ENCODE data around the gene KRT2.

KRT2 gene

DNA sequence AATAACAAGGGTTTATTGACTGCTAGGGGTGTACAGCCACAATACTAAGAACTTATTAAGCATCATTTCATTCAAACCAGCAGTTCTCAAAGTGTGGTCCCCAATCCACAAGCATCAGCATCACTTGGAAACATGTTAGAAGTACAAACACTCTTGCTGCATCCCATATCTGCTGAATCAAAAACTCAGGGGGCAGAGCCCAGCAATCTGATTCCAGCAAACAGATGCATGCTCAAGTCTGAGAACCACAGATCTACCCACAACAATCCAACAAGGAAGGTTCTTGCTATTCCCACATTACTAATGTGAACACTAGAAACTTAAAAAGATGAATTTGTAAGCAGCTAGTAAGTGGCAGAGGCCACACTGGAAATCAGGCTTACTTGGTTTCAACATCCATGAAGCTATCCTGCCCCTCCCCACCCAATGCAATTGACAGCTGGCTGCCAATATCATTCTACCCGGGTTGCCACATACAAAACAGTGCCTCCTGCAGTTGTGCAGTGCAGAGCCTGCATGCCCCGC, 45.1 kb upstream of the KRT2 start:
- H3K27me3 ChIP-seq (replicated peaks; ENCODE audit: control insufficient read depth, insufficient read depth, low read length): peaks cover 4% of the 10 kb centered on the region
- no peaks in the 10 kb centered on the region for H3K36me3 ChIP-seq (ENCODE audit: control insufficient read depth, insufficient read depth, low read length)
- DNase-seq (ENCODE audit: extremely low read depth, insufficient read length): no peak
- TF ChIP-seq, protein P1, sequence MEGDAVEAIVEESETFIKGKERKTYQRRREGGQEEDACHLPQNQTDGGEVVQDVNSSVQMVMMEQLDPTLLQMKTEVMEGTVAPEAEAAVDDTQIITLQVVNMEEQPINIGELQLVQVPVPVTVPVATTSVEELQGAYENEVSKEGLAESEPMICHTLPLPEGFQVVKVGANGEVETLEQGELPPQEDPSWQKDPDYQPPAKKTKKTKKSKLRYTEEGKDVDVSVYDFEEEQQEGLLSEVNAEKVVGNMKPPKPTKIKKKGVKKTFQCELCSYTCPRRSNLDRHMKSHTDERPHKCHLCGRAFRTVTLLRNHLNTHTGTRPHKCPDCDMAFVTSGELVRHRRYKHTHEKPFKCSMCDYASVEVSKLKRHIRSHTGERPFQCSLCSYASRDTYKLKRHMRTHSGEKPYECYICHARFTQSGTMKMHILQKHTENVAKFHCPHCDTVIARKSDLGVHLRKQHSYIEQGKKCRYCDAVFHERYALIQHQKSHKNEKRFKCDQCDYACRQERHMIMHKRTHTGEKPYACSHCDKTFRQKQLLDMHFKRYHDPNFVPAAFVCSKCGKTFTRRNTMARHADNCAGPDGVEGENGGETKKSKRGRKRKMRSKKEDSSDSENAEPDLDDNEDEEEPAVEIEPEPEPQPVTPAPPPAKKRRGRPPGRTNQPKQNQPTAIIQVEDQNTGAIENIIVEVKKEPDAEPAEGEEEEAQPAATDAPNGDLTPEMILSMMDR (IDR thresholded peaks at IDR 0.05; ENCODE audit: insufficient read depth, low read length, poor library complexity, severe bottlenecking): peak; percentile 5
- H3K4me3 ChIP-seq (replicated peaks; ENCODE audit: low read depth, low read length): no peak overlapping the region

DNA sequence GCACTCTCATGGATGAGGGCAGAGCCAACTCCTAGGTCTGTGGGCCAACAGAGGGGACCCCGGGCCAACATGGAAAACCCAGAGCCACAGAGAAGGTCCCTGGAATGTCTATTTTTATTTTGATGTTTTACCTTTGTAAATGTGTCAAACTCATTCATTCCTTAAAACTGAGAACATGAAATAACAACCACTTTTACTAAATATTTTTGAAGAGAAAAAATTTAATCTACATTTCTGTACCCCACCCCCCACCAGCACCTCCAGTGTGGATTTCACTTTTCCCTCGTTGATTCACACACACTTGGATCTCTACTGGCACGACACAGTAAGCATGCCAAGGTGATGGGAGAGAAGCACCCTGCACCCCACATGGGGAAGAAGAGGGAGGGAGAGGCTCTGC, 44.6 kb upstream of the KRT2 start:
- peaks cover 4% of the 10 kb centered on the region for H3K27me3 ChIP-seq (replicated peaks; ENCODE audit: control insufficient read depth, insufficient read depth, low read length)
- no peak for DNase-seq (ENCODE audit: extremely low read depth, insufficient read length)
- TF ChIP-seq, protein P1 (IDR thresholded peaks at IDR 0.05; ENCODE audit: insufficient read depth, low read length, poor library complexity, severe bottlenecking): no peak
- H3K4me3 ChIP-seq (replicated peaks; ENCODE audit: low read depth, low read length): no peak overlapping the region
- no peaks in the 10 kb centered on the region for H3K36me3 ChIP-seq (ENCODE audit: control insufficient read depth, insufficient read depth, low read length)

- Histone ChIP-seq H3K36me3 (ENCODE audit: control insufficient read depth, insufficient read depth, low read length) (no peaks in the 10 kb centered on the region), H3K4me3 (replicated peaks; ENCODE audit: low read depth, low read length) (no peak overlapping the region), H3K27me3 (replicated peaks; ENCODE audit: control insufficient read depth, insufficient read depth, low read length) (peaks cover 4% of the 10 kb centered on the region)
- TF ChIP-seq, protein P1 (IDR thresholded peaks at IDR 0.05; ENCODE audit: insufficient read depth, low read length, poor library complexity, severe bottlenecking): no peak
- DNase-seq (ENCODE audit: extremely low read depth, insufficient read length): no peak
Measured at GRCh38 chr12:52695039-52695438, 43.0 kb upstream of the KRT2 start.

DNA sequence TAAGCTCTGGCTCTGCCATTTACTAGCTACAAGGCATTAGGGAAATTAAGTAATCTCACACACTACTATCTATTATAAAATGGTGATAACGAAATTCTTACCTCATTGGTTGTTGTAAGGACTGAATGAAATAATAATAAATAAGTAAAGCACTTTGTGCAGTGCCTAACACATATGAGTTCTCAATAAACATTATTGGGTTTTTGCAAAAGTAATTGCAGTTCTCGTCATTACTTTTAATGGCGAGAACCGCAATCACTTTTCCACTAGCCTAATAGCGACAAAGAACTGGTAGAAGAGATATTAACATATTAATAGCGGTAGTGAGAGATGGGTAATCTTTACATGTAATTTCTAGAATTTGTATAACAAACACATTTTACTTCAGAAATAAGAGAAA, 42.1 kb upstream of the KRT2 start:
- peaks cover 4% of the 10 kb centered on the region for H3K27me3 ChIP-seq (replicated peaks; ENCODE audit: control insufficient read depth, insufficient read depth, low read length)
- no peak overlapping the region for H3K4me3 ChIP-seq (replicated peaks; ENCODE audit: low read depth, low read length)
- TF ChIP-seq, protein P1 (IDR thresholded peaks at IDR 0.05; ENCODE audit: insufficient read depth, low read length, poor library complexity, severe bottlenecking): no peak
- DNase-seq (ENCODE audit: extremely low read depth, insufficient read length): no peak
- H3K36me3 ChIP-seq (ENCODE audit: control insufficient read depth, insufficient read depth, low read length): no peaks in the 10 kb centered on the region

- peaks cover 4% of the 10 kb centered on the region for H3K27me3 ChIP-seq (replicated peaks; ENCODE audit: control insufficient read depth, insufficient read depth, low read length)
- TF ChIP-seq, protein P1 (IDR thresholded peaks at IDR 0.05; ENCODE audit: insufficient read depth, low read length, poor library complexity, severe bottlenecking): no peak
- DNase-seq (ENCODE audit: extremely low read depth, insufficient read length): no peak
- H3K4me3 ChIP-seq (replicated peaks; ENCODE audit: low read depth, low read length): no peak overlapping the region
- H3K36me3 ChIP-seq (ENCODE audit: control insufficient read depth, insufficient read depth, low read length): no peaks in the 10 kb centered on the region
Measured at GRCh38 chr12:52693261-52693660, 41.2 kb upstream of the KRT2 start.

DNA sequence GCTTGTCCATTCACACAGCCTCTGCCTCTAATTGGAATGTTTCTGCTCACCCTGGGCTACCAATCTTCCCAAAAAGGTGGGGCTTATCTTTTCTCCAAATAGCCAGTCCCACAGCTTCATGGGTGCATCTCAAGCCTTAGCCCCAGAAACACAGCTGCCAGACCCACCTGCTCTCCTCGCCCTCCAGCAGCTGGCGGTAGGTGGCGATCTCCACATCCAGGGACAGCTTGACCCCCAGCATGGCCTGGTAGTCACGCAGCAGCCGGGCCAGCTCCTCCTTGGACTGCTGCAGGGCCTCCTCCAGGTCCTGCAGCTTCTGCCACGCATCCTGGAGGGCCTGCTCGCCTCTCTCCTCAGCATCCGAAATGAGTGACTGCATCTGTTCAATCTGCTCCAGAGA, 40.2 kb upstream of the KRT2 start:
- Histone ChIP-seq H3K27me3 (replicated peaks; ENCODE audit: control insufficient read depth, insufficient read depth, low read length) (peaks cover 4% of the 10 kb centered on the region), H3K36me3 (ENCODE audit: control insufficient read depth, insufficient read depth, low read length) (no peaks in the 10 kb centered on the region), H3K4me3 (replicated peaks; ENCODE audit: low read depth, low read length) (no peak overlapping the region)
- TF ChIP-seq, protein P1 (IDR thresholded peaks at IDR 0.05; ENCODE audit: insufficient read depth, low read length, poor library complexity, severe bottlenecking): no peak
- DNase-seq (ENCODE audit: extremely low read depth, insufficient read length): no peak
